Osteocyte (in vitro differentiated cells): Measurements from ENCODE around the gene GCLM. TPM values are rescaled to one million over a fixed set of nuclear protein-coding genes. Genes with fewer than 3 reads are reported as not detected.

ENCODE experiments used
- DNase-seq: peaks from one replicate; pipeline ENCODE4 v3.0.0; 2021; ENCODE audit warnings: mixed read lengths; ENCODE audit not compliant: unreplicated experiment; ENCODE audit errors: extremely low spot score
- H3K27ac Mint-ChIP-seq: one replicate; pipeline ENCODE4 v1.8.0; 2021; ENCODE audit warnings: mild to moderate bottlenecking, mixed read lengths; ENCODE audit not compliant: unreplicated experiment
- H3K27me3 Mint-ChIP-seq: one replicate; pipeline ENCODE4 v1.8.0; 2021; ENCODE audit warnings: mixed read lengths; ENCODE audit not compliant: unreplicated experiment
- H3K36me3 Mint-ChIP-seq: one replicate; pipeline ENCODE4 v1.8.0; 2021; ENCODE audit warnings: mixed read lengths; ENCODE audit not compliant: unreplicated experiment
- H3K4me1 Mint-ChIP-seq: one replicate; pipeline ENCODE4 v1.8.0; 2021; ENCODE audit warnings: mixed read lengths; ENCODE audit not compliant: unreplicated experiment
- H3K4me3 Mint-ChIP-seq: one replicate; pipeline ENCODE4 v1.8.0; 2021; ENCODE audit warnings: mild to moderate bottlenecking, moderate library complexity, mixed read lengths; ENCODE audit not compliant: unreplicated experiment
- H3K9me3 Mint-ChIP-seq: one replicate; pipeline ENCODE4 v1.8.0; 2021; ENCODE audit warnings: mixed read lengths; ENCODE audit not compliant: unreplicated experiment
- total RNA-seq: library from RNA; stranded (reverse); gene quantifications from 2 replicates; pipeline ENCODE4 v1.2.1, GENCODE V29; 2021
- TF ChIP-seq, protein P1 (sequence below): fragments of 200-600 bp; sonication (generic); IDR thresholded peaks from 2 replicates; pipeline ENCODE4 v1.5.0; 2021; ENCODE audit warnings: antibody characterized with exemption, mild to moderate bottlenecking, moderate library complexity

GCLM gene
- total RNA-seq, 1 donor from 2014 or later = 17.5 TPM

- no peak overlapping the region for H3K4me3 Mint-ChIP-seq
- peaks cover 6% of the 10 kb centered on the region for H3K36me3 Mint-ChIP-seq
- H3K27me3 Mint-ChIP-seq = no peaks in the 10 kb centered on the region
- no peaks in the 10 kb centered on the region for H3K9me3 Mint-ChIP-seq
- peaks cover 36% of the 10 kb centered on the region for H3K4me1 Mint-ChIP-seq
- no peak for DNase-seq
- TF ChIP-seq, protein P1, sequence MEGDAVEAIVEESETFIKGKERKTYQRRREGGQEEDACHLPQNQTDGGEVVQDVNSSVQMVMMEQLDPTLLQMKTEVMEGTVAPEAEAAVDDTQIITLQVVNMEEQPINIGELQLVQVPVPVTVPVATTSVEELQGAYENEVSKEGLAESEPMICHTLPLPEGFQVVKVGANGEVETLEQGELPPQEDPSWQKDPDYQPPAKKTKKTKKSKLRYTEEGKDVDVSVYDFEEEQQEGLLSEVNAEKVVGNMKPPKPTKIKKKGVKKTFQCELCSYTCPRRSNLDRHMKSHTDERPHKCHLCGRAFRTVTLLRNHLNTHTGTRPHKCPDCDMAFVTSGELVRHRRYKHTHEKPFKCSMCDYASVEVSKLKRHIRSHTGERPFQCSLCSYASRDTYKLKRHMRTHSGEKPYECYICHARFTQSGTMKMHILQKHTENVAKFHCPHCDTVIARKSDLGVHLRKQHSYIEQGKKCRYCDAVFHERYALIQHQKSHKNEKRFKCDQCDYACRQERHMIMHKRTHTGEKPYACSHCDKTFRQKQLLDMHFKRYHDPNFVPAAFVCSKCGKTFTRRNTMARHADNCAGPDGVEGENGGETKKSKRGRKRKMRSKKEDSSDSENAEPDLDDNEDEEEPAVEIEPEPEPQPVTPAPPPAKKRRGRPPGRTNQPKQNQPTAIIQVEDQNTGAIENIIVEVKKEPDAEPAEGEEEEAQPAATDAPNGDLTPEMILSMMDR = no peak
- no peak overlapping the region for H3K27ac Mint-ChIP-seq
Observed at GRCh38 chr1:93905051-93905450, 4.2 kb downstream of the GCLM start.

DNA sequence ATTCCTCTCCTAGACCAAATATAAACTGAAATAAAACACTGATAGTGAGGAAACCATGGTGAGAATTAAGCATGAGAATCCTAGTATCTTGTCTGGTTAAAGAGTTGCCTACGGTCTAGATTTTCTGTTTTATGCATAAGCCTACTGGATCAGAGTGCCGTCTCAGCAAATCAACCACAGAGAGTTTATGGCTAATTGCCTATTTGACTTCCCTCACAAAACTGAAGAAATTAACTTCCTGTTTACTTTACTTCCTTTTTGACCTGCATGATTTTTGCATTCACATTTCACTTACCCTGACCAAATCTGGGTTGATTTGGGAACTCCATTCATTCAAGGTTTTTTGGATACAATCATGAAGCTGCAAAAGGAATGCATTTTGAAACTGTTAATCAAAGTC, 5.0 kb downstream of the GCLM start:
- no peak for DNase-seq
- no peak overlapping the region for H3K4me3 Mint-ChIP-seq
- peaks cover 8% of the 10 kb centered on the region for H3K36me3 Mint-ChIP-seq
- H3K4me1 Mint-ChIP-seq = peaks cover 35% of the 10 kb centered on the region
- TF ChIP-seq, protein P1 = no peak
- no peaks in the 10 kb centered on the region for H3K9me3 Mint-ChIP-seq
- no peaks in the 10 kb centered on the region for H3K27me3 Mint-ChIP-seq
- no peak overlapping the region for H3K27ac Mint-ChIP-seq

DNA sequence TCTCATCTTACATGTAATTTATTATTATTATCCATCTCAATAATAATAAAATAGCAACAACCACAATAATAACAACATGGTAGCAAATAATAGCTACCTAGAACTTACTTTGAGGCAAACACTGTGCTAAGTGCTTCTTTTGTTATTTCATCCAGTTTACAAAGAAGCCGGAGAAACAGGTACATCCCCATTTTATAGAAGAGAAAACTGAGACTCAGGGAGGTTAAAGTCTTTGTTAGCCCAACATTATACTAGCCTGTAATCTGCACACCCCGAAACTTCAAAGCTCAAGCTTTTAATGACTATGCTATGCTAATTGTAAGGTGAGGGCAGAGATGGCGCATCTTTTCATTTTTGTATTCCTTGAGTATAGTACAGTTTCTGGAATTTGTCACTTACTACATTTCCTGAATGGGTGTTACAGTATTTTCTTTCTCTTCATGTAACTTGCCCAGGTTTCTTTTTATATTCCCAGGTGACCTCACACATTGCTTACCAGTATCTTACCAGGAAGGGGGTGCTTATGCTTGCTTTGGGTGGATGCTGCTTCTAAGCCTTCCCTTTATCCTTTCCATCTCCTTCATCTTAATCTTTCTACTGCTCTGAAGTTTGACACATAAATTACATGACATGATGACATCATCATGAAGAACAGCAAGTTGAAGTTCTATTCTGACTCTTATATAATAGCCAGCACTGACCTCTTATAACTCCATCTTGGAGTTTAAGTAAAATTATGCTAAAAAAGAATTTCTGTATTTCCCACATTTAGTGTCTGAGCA, 8.3 kb downstream of the GCLM start:
- H3K27ac Mint-ChIP-seq = no peak overlapping the region

GRCh38 chr1:93899543-93900207, 9.6 kb downstream of the GCLM start:
- no peak for DNase-seq
- no peak overlapping the region for H3K27ac Mint-ChIP-seq
- peaks cover 11% of the 10 kb centered on the region for H3K4me1 Mint-ChIP-seq
- no peaks in the 10 kb centered on the region for H3K27me3 Mint-ChIP-seq
- no peak overlapping the region for H3K4me3 Mint-ChIP-seq
- no peaks in the 10 kb centered on the region for H3K9me3 Mint-ChIP-seq
- H3K36me3 Mint-ChIP-seq = peaks cover 18% of the 10 kb centered on the region
- TF ChIP-seq, protein P1 = no peak

More for the DNA sequence above, 8.3 kb downstream of the GCLM start:
- H3K27me3 Mint-ChIP-seq = no peaks in the 10 kb centered on the region
- peaks cover 13% of the 10 kb centered on the region for H3K4me1 Mint-ChIP-seq
- TF ChIP-seq, protein P1 = no peak
- H3K36me3 Mint-ChIP-seq = peaks cover 17% of the 10 kb centered on the region
- DNase-seq = no peak
- H3K4me3 Mint-ChIP-seq = no peak overlapping the region
- no peaks in the 10 kb centered on the region for H3K9me3 Mint-ChIP-seq

- Mint-ChIP-seq H3K27me3 (no peaks in the 10 kb centered on the region), H3K4me3 (no peak overlapping the region), H3K9me3 (no peaks in the 10 kb centered on the region), H3K4me1 (no peaks in the 10 kb centered on the region), H3K36me3 (peaks cover 17% of the 10 kb centered on the region), H3K27ac (no peak overlapping the region)
- TF ChIP-seq, protein P1 = no peak
- no peak for DNase-seq
Observed at GRCh38 chr1:93888900-93889299, 20.3 kb downstream of the GCLM start.
